GM23338 (cell line): ENCODE results near the gene NAMPT.
"Not testable (repeated sequence)": the region's sequence is repeated elsewhere in the genome, so short reads cannot be mapped to it uniquely, and the experiment has no call there.

Experiments
- CTCF ChIP-seq, 2 experiments: fragments of 200-600 bp in 1 of 2; sonication (generic) in 1 of 2; conservative IDR thresholded peaks; 2 replicates each; pipeline versions ENCODE4 v1.5.1 to v1.6.1; 2016 to 2017; ENCODE audit warnings: antibody characterized with exemption in 2 of 2, low read depth in 2 of 2, mild to moderate bottlenecking in 2 of 2, moderate library complexity in 1 of 2
- POLR2AphosphoS5 ChIP-seq: IDR thresholded peaks from 2 replicates; pipeline ENCODE4 v1.6.1; 2016; ENCODE audit warnings: antibody characterized with exemption, low read depth
- REST ChIP-seq: IDR thresholded peaks from one replicate; pipeline ENCODE4 v1.6.1; 2018; ENCODE audit warnings: antibody characterized with exemption; ENCODE audit not compliant: unreplicated experiment

- TF ChIP-seq POLR2AphosphoS5; CTCF (conservative IDR thresholded peaks at IDR 0.05; ENCODE audit: low read depth in 2 of 2); REST: not testable (repeated sequence)
Measured at GRCh38 chr7:106298631-106299030, 13.8 kb upstream of the NAMPT start.
